ENCODE data around the gene PRDM16.

GRCh38 chr1:3236955-3237354 lies 168.0 kb downstream of the PRDM16 start:
- TF ChIP-seq POLR2A (IDR thresholded peaks at IDR 0.05; ENCODE audit: low read depth, low read length) (no peak), CTCF (conservative IDR thresholded peaks at IDR 0.05; ENCODE audit: low read depth, low read length) (no peak), BHLHE40 (IDR thresholded peaks at IDR 0.05; ENCODE audit: low read depth, low read length) (no peak), RAD21 (IDR thresholded peaks at IDR 0.05; ENCODE audit: low read length) (no peak), CHD1 (IDR thresholded peaks at IDR 0.05; ENCODE audit: low read depth, low read length) (no peak), SMC3 (IDR thresholded peaks at IDR 0.05; ENCODE audit: low read depth, low read length) (no peak), RFX5 (IDR thresholded peaks at IDR 0.05; ENCODE audit: low read depth, low read length) (no peak), CEBPB (IDR thresholded peaks at IDR 0.05; ENCODE audit: low read depth, low read length) (no peak)
